ENCODE measurements around the gene FAM114A1.
"Not testable (repeated sequence)": the region's sequence is repeated elsewhere in the genome, so short reads cannot be mapped to it uniquely, and the experiment has no call there.

Gene FAM114A1

DNA sequence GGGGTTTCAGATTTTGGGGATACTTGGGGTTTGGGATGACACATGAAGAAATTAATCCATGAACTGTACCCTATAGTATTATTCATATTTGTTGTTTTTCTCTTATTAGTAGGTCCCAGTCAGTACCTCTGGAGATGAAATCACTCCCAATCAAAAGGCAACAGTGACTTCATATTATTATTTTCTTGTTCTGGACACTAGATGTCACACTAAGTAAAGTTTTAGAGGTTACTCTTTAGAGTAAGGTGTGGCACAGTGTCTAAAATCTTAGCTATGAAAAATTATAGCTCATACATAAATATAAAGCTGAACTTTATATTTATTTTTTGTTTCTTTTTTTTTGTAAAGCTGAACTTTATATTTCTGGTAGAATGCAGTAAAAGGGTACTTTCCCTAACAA, 35.1 kb downstream of the FAM114A1 start:
- DNase-seq (ENCODE audit: low read depth in 2 of 3, low spot score in 1 of 3) = no peak

DNA sequence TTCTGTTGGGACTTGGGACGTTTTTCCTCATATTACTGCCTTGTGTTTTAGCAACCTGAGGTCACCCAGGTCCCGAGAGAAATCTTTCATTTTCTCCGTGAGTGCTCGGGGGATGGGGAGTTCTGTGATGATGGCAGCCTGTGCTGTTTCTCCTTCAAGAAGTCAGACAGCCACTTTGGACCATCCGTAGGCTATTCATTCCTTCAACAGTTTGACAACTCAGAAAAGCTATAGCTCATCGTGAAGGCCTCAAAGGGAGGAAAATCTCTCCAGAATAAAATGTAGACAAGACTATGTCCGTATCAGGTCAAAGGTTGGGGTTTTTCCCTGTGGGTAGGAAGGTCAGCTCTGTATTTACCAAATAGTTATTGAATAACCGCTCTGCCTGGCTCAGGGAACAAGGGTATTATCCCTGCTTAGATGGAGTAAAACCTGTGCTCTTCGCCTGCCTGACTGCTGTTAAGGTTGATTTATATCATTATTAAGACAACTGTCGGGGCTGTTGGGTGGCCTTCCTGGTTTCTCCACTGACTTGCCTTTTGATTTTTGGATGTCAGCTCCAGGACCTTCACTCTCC, 36.6 kb downstream of the FAM114A1 start:
- no peak for DNase-seq (ENCODE audit: low read depth in 2 of 3, low spot score in 1 of 3)

- DNase-seq (ENCODE audit: low read depth in 2 of 3, low spot score in 1 of 3) = no peak
Measured at GRCh38 chr4:38904682-38905081, 37.1 kb downstream of the FAM114A1 start.

DNA sequence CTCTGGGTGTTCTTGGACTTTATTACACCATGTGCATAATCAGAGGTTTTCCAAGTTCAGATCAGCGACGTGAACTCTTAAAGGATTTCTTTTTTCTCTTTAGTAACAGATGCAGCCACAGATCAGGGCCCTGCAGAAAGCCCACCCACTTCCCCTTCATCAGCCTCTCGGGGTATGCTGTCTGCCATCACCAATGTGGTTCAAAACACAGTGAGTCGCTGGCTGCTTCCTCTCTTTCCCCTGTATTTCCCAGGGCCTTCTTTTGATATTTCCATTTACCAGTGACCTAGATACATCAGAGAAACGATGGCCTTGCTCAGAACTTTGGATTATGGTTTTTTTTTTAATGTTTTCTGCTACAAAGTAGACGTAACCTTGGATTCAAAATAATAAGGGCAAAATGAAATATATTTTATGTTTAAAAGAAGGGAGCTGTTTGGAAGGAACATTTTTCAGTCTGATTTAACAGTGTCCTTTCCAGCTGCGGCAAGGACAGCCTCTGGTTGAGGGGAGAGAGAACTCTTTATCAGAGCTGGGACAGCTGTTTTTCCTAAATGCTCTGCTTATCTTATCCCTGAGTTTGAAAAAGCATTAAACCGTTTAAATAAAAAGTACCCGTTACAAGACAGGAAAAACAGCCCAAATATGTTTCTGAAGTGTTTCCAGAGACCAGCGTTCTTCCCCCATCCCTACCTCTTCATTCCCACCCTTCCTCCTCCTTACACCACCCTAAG, 38.2 kb downstream of the FAM114A1 start:
- DNase-seq (ENCODE audit: low read depth in 2 of 3, low spot score in 1 of 3) = no peak

DNA sequence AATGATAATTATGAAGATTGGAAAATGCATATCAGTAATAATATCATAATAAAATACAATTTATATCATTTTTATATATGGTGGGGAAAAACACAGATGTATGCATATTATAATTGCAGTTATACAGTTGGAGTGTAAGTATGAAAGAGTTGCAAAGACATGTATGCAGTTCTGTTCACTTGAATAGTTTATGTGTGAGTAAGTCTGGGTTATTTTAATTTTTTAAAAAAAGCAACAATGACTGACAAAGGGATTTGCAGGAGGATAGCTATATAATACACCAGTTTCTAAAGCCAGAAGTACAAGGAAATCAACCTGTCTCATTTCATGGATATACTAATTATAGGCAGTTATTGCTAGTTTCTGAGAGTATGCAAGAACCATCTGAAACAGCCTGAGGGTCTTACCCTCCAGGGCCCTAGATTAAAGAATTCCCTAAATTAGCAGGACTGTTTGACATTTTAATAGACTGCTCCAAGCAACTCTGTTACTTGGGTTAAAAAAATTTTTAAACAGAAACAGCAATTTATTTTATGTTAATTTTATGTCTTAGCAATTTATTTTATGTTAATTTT, 40.2 kb downstream of the FAM114A1 start:
- DNase-seq (ENCODE audit: low read depth in 2 of 3, low spot score in 1 of 3) = no peak

GRCh38 chr4:38909015-38909414, 41.4 kb downstream of the FAM114A1 start:
- no peak for DNase-seq (ENCODE audit: low read depth in 2 of 3, low spot score in 1 of 3)

DNA sequence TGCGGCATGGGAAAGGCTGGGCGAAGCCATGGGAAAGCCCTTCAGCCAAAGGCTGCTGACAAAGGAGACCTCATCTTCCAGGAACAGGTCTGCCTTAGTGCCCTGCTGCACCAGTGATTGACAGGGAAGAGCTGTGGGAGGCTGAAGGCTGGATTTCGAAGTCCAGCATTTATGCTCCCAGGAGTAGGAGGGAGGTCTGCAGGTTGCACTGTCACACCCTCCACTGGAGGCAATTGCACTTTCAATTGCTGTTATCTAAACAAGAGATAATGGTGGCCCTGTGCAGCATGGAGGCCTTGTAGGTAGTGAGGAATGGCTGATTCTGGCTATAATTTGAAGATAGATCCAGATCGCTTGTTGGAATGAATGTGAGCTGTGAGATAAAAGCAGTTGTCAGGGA, 43.7 kb downstream of the FAM114A1 start:
- no peak for DNase-seq (ENCODE audit: low read depth in 2 of 3, low spot score in 1 of 3)

GRCh38 chr4:38914854-38915253, 47.2 kb downstream of the FAM114A1 start:
- no peak for DNase-seq (ENCODE audit: low read depth in 2 of 3, low spot score in 1 of 3)

- not testable (repeated sequence) for DNase-seq (ENCODE audit: low read depth in 2 of 3, low spot score in 1 of 3)
Measured at GRCh38 chr4:38916267-38916666, 48.7 kb downstream of the FAM114A1 start.

GRCh38 chr4:38917481-38918025, 49.9 kb downstream of the FAM114A1 start:
- no peak for DNase-seq (ENCODE audit: low read depth in 2 of 3, low spot score in 1 of 3)

DNA sequence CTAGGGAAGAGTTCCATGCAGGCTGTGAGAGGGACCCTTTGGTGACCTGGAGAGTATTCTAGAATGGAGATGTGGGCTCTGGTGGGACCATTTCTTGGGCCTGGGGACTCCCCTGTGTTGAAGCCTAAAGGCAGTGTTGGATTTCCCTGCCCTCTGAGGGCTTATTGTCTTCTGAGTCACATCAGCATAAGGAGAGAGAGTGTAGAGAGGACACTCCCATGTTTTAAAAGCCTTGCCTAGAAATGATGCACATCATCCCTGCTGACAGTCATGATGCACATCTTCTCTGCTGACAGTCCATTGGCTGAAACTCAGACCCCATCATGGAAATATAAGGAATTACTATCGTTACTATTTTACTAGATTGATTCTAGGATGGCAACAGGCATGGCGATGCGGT, 51.9 kb downstream of the FAM114A1 start:
- DNase-seq (ENCODE audit: low read depth in 2 of 3, low spot score in 1 of 3) = no peak

- no peak for DNase-seq (ENCODE audit: low read depth in 2 of 3, low spot score in 1 of 3)
Measured at GRCh38 chr4:38920186-38920585, 52.6 kb downstream of the FAM114A1 start.

GRCh38 chr4:38920677-38921076, 53.1 kb downstream of the FAM114A1 start:
- no peak for DNase-seq (ENCODE audit: low read depth in 2 of 3, low spot score in 1 of 3)

DNA sequence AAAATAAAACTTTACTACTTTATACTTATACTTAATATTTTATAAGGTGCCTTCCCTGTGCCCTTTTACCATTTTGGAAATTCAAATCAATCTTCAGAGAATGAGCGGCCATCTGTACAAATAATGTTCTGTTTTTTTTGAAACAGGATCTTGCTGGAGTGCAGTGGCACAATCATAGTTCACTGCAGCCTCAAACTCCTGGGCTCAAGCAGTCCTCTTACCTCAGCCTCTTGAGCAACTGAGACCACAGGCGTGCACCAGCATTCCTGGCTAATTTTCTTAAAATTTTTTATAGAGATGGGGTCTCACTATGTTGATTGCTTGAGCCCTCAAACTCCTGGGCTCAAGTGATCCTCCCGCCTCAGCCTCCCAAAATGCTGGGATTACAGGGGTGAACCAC, 53.5 kb downstream of the FAM114A1 start:
- no peak for DNase-seq (ENCODE audit: low read depth in 2 of 3, low spot score in 1 of 3)

DNA sequence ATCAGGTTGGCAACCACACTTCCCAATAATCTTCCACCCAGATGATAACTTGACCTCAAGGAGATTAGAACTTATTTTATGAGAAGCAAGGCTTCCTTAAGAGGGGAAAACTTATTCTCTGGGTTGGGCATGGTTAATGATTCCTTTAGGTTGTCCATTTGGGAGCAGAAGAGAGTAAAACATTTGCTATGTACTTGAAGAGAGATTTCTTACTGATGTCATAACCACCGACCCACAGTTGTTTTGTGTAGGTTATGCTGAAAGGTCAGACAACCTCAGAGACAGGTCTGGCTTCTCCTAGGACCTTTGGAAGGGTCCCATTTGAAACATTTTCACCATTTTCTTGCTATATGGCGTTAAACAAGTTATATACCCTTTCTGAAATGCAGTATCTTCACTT, 56.1 kb downstream of the FAM114A1 start:
- no peak for DNase-seq (ENCODE audit: low read depth in 2 of 3, low spot score in 1 of 3)

DNA sequence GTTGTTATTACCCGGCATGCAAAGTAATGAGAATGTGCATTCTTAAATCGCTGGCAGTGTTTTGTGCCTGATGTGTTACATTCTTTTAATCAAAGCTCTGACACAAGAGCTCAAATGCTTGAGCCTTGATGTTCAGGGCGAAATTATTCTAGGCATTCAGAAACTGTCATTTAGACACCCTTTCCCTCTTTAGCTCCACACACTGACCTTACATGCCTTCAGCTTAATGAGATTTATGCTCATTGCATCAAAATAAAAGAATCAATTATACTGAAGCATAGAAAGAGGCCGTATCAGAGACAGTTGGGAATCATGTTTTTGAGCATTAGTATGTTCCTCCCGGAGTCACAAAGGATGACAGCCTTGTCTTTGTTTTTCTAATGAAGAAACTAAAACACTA, 56.7 kb downstream of the FAM114A1 start:
- no peak for DNase-seq (ENCODE audit: low read depth in 2 of 3, low spot score in 1 of 3)

GRCh38 chr4:38925492-38926413, 58.1 kb downstream of the FAM114A1 start:
- DNase-seq (ENCODE audit: low read depth in 2 of 3, low spot score in 1 of 3) = no peak

- no peak for DNase-seq (ENCODE audit: low read depth in 2 of 3, low spot score in 1 of 3)
Measured at GRCh38 chr4:38926896-38927295, 59.3 kb downstream of the FAM114A1 start.

DNA sequence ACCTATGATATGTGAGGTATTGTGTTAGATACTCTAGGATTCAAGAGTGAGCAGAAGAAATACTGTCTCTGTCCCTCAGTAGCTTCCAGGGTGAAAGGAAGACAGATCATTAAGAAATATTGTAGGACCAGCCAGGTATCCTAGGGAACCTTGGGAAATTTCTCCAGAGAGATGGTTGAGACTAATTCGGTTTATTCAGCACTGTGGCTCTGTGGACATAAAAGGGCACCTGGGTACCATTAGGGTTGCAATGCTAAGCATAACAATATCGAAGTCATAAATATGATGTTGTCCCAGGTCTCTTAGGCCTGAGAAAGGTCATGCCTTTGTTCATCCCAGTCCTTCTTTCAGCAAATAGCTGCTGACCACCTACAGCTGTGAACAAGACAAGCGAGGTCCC, 61.0 kb downstream of the FAM114A1 start:
- no peak for DNase-seq (ENCODE audit: low read depth in 2 of 3, low spot score in 1 of 3)

DNA sequence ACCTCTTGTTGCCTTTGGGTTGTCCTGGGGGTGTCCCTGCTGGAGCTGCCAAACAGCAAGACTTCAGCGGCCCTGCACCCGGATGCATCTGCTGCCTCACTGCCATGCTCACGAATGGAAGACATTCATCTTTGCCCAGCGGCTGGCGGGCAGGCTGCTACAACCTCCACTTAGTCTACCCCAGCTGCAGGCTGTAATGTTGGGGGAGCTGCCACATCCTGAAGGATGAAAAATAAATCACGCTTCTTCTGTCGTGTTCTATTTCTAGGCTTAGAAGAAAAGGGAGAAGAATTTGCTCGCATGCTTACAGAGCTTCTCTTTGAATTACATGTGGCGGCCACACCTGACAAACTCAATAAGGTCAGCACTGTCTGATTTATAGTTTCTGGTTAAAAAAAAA, 61.4 kb downstream of the FAM114A1 start:
- DNase-seq (ENCODE audit: low read depth in 2 of 3, low spot score in 1 of 3) = no peak

GRCh38 chr4:38930204-38930603, 62.6 kb downstream of the FAM114A1 start:
- DNase-seq (ENCODE audit: low read depth in 2 of 3, low spot score in 1 of 3) = no peak

Measured in stimulated activated CD4-positive, alpha-beta T cell treated with anti-CD3 and anti-CD28 coated beads, Interleukin-12 subunit alpha, Interleukin-12 subunit beta, amount 100 ng/mL, for 48 hours (primary cell).